Measurements from ENCODE around the gene GYS2. TPM values are rescaled to one million over a fixed set of nuclear protein-coding genes. Genes with fewer than 3 reads are reported as not detected.
A peak's percentile ranks its signal among the peaks of the same experiment; 100 is the strongest.

GYS2 gene
- total RNA-seq, 2 donors from 2014 or later, result not detected

- TF ChIP-seq CTCF (IDR thresholded peaks at IDR 0.05), result no peak
- Histone ChIP-seq H3K36me3 (no peaks in the 10 kb centered on the region), H3K27ac (no peak overlapping the region), H3K4me1 (no peaks in the 10 kb centered on the region), H3K9me3 (no peaks in the 10 kb centered on the region), H3K4me3 (no peak overlapping the region), H3K27me3 (no peaks in the 10 kb centered on the region)
- DNase-seq (ENCODE audit: low spot score), result no peak
These were observed 9.9 kb upstream of the GYS2 start for GRCh38 chr12:21614506-21614905.

- H3K4me3 ChIP-seq, result no peak overlapping the region
- no peak for DNase-seq (ENCODE audit: low spot score)
- no peaks in the 10 kb centered on the region for H3K9me3 ChIP-seq
- no peak for TF ChIP-seq CTCF (IDR thresholded peaks at IDR 0.05)
- H3K27ac ChIP-seq, result no peak overlapping the region
- H3K36me3 ChIP-seq, result no peaks in the 10 kb centered on the region
- no peaks in the 10 kb centered on the region for H3K4me1 ChIP-seq
- H3K27me3 ChIP-seq, result no peaks in the 10 kb centered on the region
These were observed 9.3 kb upstream of the GYS2 start for GRCh38 chr12:21613931-21614330.

GRCh38 chr12:21608196-21608595 lies 3.5 kb upstream of the GYS2 start:
- H3K4me3 ChIP-seq, result no peak overlapping the region
- no peak for TF ChIP-seq CTCF (IDR thresholded peaks at IDR 0.05)
- no peaks in the 10 kb centered on the region for H3K9me3 ChIP-seq
- no peaks in the 10 kb centered on the region for H3K36me3 ChIP-seq
- H3K4me1 ChIP-seq, result no peaks in the 10 kb centered on the region
- no peaks in the 10 kb centered on the region for H3K27me3 ChIP-seq
- DNase-seq (ENCODE audit: low spot score), result no peak
- no peak overlapping the region for H3K27ac ChIP-seq

GRCh38 chr12:21607701-21608100 lies 3.1 kb upstream of the GYS2 start:
- H3K27me3 ChIP-seq, result no peaks in the 10 kb centered on the region
- DNase-seq (ENCODE audit: low spot score), result no peak
- no peaks in the 10 kb centered on the region for H3K9me3 ChIP-seq
- H3K36me3 ChIP-seq, result no peaks in the 10 kb centered on the region
- TF ChIP-seq CTCF (IDR thresholded peaks at IDR 0.05), result peak in 1 of 2 donors; percentile 64
- H3K27ac ChIP-seq, result no peak overlapping the region
- no peak overlapping the region for H3K4me3 ChIP-seq
- no peaks in the 10 kb centered on the region for H3K4me1 ChIP-seq

- Histone ChIP-seq H3K36me3 (no peaks in the 10 kb centered on the region), H3K9me3 (no peaks in the 10 kb centered on the region), H3K4me3 (no peak overlapping the region), H3K27me3 (no peaks in the 10 kb centered on the region), H3K27ac (no peak overlapping the region), H3K4me1 (no peaks in the 10 kb centered on the region)
- no peak for DNase-seq (ENCODE audit: low spot score)
- TF ChIP-seq CTCF (IDR thresholded peaks at IDR 0.05), result no peak
These were observed 1.5 kb upstream of the GYS2 start for GRCh38 chr12:21606175-21606574.

GRCh38 chr12:21602774-21603173 lies 1.9 kb downstream of the GYS2 start:
- Histone ChIP-seq H3K27me3 (no peaks in the 10 kb centered on the region), H3K9me3 (no peaks in the 10 kb centered on the region), H3K4me3 (no peak overlapping the region), H3K4me1 (no peaks in the 10 kb centered on the region), H3K36me3 (no peaks in the 10 kb centered on the region), H3K27ac (no peak overlapping the region)
- DNase-seq (ENCODE audit: low spot score), result no peak
- TF ChIP-seq CTCF (IDR thresholded peaks at IDR 0.05), result no peak

Measured in right atrium auricular region (tissue), 2 donors.